ENCODE data around the gene JMJD6.

The JMJD6 gene

GRCh38 chr17:76697702-76698465, 28.5 kb downstream of the JMJD6 start:
- TF ChIP-seq CTCF (IDR thresholded peaks at IDR 0.05; ENCODE audit: low read depth, low read length, missing control alignments), result no peak
- no peak overlapping the region for H3K4me3 ChIP-seq (ENCODE audit: low read depth, low read length)
- in situ Hi-C loops (cut with HindIII; ENCODE audit: low sequenced_read_pairs), result no loop called here
- no peak for DNase-seq (ENCODE audit: low read depth)

DNA sequence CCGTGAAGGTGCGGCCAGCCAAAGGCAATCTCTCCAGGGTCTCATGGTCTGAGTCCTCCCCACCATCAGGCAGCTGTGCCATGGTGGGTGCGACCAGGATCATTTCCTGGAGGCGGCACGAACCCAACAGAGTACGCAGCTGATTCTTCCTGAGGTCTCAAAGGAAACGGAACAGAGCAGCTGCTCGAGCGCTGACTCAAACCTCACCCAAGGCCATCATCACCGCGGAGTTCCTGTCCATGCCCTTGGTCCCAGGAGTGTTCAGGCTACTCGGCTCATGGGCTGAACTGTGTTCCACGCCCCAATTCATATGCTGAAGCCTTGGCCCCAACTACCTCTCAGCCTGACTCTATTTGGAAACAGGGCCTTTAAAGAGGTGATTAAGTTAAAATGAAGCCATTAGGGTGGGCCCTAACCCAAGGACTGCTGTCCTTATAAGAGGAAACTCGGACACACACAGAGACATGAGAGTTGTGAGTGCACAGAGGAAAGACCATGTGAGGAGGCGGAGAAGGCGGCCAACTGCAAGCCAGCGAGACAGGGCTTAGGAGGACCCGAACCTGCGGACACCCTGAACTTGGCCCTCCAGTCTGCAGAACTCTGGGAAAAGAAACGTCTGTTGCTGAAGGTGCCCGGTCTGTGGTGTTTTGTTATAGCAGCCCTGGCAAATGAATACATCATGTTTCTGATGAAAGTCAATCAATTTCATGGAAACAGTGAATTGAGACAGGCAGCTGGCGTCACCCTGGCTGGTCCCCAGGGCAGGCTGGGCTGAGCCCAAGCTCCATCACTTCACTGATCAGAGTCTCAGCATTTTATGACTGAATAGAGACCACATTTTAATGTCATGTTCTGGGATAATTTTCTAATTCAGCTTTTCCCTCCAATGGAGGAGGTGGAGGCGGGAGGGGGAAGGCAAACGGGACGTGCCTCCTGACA, 29.4 kb downstream of the JMJD6 start:
- in situ Hi-C loops (cut with HindIII; ENCODE audit: low sequenced_read_pairs), result no loop called here
- no peak for DNase-seq (ENCODE audit: low read depth)
- H3K4me3 ChIP-seq (ENCODE audit: low read depth, low read length), result no peak overlapping the region

DNA sequence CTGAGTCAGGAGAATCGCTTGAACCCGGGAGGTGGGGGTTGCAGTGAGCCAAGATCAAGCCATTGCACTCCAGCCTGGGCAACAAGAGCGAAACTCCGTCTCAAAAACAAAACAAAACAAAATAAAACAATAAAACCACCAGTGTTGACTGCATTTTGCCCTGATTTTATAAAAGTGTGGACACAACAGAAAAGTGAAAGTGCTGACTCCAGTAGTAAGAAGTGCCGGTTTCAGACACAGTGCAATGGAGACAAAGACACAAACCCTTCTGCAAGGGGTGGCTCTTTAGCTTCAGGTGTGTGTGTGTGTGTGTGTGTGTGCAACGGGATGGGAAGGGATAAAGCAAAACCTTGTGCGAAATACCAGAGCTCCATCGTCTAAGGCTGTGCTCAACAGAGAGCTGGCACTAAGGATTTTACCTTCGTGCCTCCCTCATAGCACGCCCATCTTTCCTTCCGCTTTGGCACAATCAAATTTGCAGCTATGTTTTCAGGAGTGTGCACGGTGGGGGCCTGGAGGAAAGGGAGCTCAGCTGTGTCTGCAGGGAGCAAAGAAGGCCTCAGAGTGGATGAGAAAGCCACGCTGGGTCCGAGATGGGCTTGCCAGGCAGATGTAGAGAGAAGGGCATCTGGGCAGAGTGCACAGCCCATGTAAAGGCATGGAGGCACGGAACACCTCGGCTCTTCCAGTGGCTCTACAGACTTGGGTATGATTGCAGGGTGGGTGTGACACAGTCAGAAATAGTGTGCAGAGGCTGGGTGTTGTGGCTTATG, 31.2 kb downstream of the JMJD6 start:
- TF ChIP-seq CTCF (IDR thresholded peaks at IDR 0.05; ENCODE audit: low read depth, low read length, missing control alignments), result no peak
- H3K4me3 ChIP-seq (ENCODE audit: low read depth, low read length), result no peak overlapping the region
- no peak for DNase-seq (ENCODE audit: low read depth)
- in situ Hi-C loops (cut with HindIII; ENCODE audit: low sequenced_read_pairs), result no loop called here

More for the DNA sequence above, 29.4 kb downstream of the JMJD6 start:
- no peak for TF ChIP-seq CTCF (IDR thresholded peaks at IDR 0.05; ENCODE audit: low read depth, low read length, missing control alignments)

DNA sequence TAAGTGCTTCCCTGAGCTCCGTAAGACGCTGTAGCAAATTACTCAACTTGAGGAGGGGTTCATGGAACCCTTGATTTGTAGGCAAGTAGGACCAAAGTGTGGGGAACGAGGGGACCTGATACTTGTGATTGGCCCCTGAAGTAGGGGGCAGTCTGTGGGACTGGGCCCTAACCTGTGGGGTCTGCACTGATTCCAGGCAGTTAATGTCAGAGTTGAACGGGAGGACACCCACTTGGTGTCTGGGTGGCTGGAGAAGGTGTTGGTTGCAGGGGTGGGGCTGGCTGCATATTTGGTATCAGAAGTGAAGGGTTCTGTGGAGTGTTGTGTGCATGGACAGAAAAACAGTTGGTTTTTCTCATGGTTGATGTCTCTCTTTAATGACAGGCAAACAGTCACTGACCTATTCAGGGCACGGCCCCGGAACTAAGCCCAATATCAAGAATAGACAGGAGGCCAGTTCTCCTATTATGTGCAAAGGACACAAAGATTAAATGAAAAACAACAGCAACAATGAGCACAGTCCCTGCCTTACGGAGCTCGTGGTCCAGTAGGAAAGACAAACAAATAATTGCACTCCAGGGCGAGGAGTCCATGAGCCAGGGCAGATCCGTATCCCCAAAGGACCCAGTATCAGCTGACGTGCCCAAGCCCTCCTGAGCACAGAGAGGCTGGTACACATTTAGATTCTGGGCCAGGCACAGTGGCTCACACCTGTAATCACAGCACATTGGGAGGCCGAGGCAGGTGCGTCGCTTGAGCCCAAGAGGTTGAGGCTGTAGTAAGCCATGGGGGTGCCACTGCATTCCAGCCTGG, 34.8 kb downstream of the JMJD6 start:
- TF ChIP-seq CTCF (IDR thresholded peaks at IDR 0.05; ENCODE audit: low read depth, low read length, missing control alignments), result no peak
- no peak for DNase-seq (ENCODE audit: low read depth)
- in situ Hi-C loops (cut with HindIII; ENCODE audit: low sequenced_read_pairs), result no loop called here
- no peak overlapping the region for H3K4me3 ChIP-seq (ENCODE audit: low read depth, low read length)

DNA sequence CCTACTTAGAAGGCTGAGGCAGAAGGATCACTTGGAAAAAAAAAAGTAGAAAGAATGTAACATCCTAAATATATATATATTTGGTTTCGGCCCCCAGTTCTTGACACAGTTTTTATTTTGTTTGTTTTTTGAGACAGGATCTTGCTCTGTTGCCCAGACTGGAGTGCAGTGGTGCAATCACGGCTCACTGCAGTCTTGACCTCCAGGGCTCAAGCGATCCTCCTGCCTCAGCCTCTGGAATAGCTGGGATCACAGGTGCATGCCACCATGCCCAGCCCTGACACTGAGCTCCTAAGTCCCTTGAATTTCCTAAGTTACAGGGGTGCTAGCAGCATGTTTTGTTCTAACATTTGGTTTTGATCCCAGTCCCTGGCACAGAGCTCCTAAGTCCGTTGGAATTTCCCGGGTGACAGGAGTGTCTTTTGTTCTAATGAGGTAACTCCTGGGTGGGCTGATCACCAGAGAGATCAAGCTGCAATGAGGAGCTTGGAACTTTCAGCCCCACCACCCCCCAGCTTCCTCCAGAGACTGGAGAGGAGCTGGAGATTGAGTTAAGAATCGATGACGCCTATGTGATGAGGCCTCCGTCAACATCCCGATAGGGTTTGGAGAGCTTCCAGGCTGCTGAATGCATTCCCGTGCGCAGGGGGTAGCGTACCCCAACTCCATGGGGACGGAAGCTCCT, 35.7 kb downstream of the JMJD6 start:
- no peak for DNase-seq (ENCODE audit: low read depth)
- in situ Hi-C loops (cut with HindIII; ENCODE audit: low sequenced_read_pairs), result no loop called here
- no peak for TF ChIP-seq CTCF (IDR thresholded peaks at IDR 0.05; ENCODE audit: low read depth, low read length, missing control alignments)
- H3K4me3 ChIP-seq (ENCODE audit: low read depth, low read length), result no peak overlapping the region

Measured in astrocyte of the cerebellum (primary cell).